BE2C (cell line): ENCODE measurements around the gene CD63.

Source experiments
- DNase-seq: peaks from one replicate; pipeline ENCODE4 v3.0.0-alpha.2; 2020
- H3K27me3 ChIP-seq: fragments of 250-450 bp; sonication (Bioruptor Pico); 2 replicates; pipeline ENCODE4 v1.5.1; 2020; ENCODE audit warnings: mild to moderate bottlenecking
- H3K36me3 ChIP-seq: fragments of 250-450 bp; sonication (Bioruptor Pico); 2 replicates; pipeline ENCODE4 v1.5.1; 2020; ENCODE audit warnings: mild to moderate bottlenecking
- H3K4me1 ChIP-seq: fragments of 250-450 bp; sonication (Bioruptor Pico); 2 replicates; pipeline ENCODE4 v1.5.1; 2020
- H3K4me3 ChIP-seq: 2 replicates; pipeline ENCODE4 v1.5.1; 2011; ENCODE audit warnings: low read depth, low read length
- H3K9me3 ChIP-seq: fragments of 250-450 bp; sonication (Bioruptor Pico); 2 replicates; pipeline ENCODE4 v1.5.1; 2020
- CTCF ChIP-seq: IDR thresholded peaks from 2 replicates; pipeline ENCODE4 v1.5.1; 2012; ENCODE audit warnings: mild to moderate bottlenecking, low read depth, low read length

Gene CD63

GRCh38 chr12:55729819-55730818, 1.3 kb upstream of the CD63 start:
- Histone ChIP-seq H3K4me1 (no peaks in the 10 kb centered on the region; the same call in 1 of the 2 replicates), H3K9me3 (no peaks in the 10 kb centered on the region), H3K4me3 (peak overlapping the region; percentile 61), H3K36me3 (peaks cover 6% of the 10 kb centered on the region), H3K27me3 (no peaks in the 10 kb centered on the region)
- TF ChIP-seq CTCF, result no peak
- DNase-seq, result peak; percentile 63

- peak; percentile 61 for DNase-seq
- peak overlapping the region; percentile 61 for H3K4me3 ChIP-seq
- H3K27me3 ChIP-seq, result no peaks in the 10 kb centered on the region
- no peaks in the 10 kb centered on the region for H3K9me3 ChIP-seq
- TF ChIP-seq CTCF, result no peak
- no peaks in the 10 kb centered on the region; the same call in 1 of the 2 replicates for H3K4me1 ChIP-seq
- peaks cover 18% of the 10 kb centered on the region for H3K36me3 ChIP-seq
Observed at GRCh38 chr12:55728186-55728938, 447 bp downstream of the CD63 start.

GRCh38 chr12:55727643-55728185, 1.1 kb downstream of the CD63 start:
- H3K4me3 ChIP-seq, result peak overlapping the region; percentile 61
- no peaks in the 10 kb centered on the region for H3K9me3 ChIP-seq
- H3K36me3 ChIP-seq, result peaks cover 18% of the 10 kb centered on the region
- H3K27me3 ChIP-seq, result no peaks in the 10 kb centered on the region
- no peak for TF ChIP-seq CTCF
- H3K4me1 ChIP-seq, result no peaks in the 10 kb centered on the region; the same call in 1 of the 2 replicates
- peak; percentile 46 for DNase-seq

- Histone ChIP-seq H3K4me1 (no peaks in the 10 kb centered on the region; the same call in 1 of the 2 replicates), H3K27me3 (no peaks in the 10 kb centered on the region), H3K4me3 (peak overlapping the region; percentile 61), H3K36me3 (peaks cover 18% of the 10 kb centered on the region), H3K9me3 (no peaks in the 10 kb centered on the region)
- no peak for DNase-seq
- no peak for TF ChIP-seq CTCF
Observed at GRCh38 chr12:55726971-55727370, 1.8 kb downstream of the CD63 start.

GRCh38 chr12:55725556-55725955, 3.3 kb downstream of the CD63 start:
- DNase-seq, result no peak
- H3K4me3 ChIP-seq, result no peak overlapping the region
- no peak for TF ChIP-seq CTCF
- H3K9me3 ChIP-seq, result no peaks in the 10 kb centered on the region
- no peaks in the 10 kb centered on the region; the same call in 1 of the 2 replicates for H3K4me1 ChIP-seq
- no peaks in the 10 kb centered on the region for H3K27me3 ChIP-seq
- peaks cover 18% of the 10 kb centered on the region for H3K36me3 ChIP-seq
